Muscle layer of duodenum (tissue), 2 donors: ENCODE measurements around the gene ZNF526.

Source experiments
- H3K27ac ChIP-seq: one replicate; pipeline ENCODE4 v1.7.0; 2013; ENCODE audit warnings: mild to moderate bottlenecking, low read length
- H3K27me3 ChIP-seq: one replicate; pipeline ENCODE4 v1.7.0; 2013; ENCODE audit warnings: low read depth, mild to moderate bottlenecking, control low read depth, low read length
- H3K36me3 ChIP-seq, 2 donors: one replicate each; pipeline ENCODE4 v1.7.0; 2013; ENCODE audit warnings: low read length in 2 of 2, control low read depth in 1 of 2, mild to moderate bottlenecking in 1 of 2; ENCODE audit not compliant: insufficient read depth in 2 of 2, control insufficient read depth in 1 of 2
- H3K4me1 ChIP-seq, 2 donors: one replicate each; pipeline ENCODE4 v1.7.0; 2013; ENCODE audit warnings: low read length in 2 of 2, mild to moderate bottlenecking in 2 of 2, control low read depth in 1 of 2, moderate library complexity in 1 of 2; ENCODE audit not compliant: insufficient read depth in 2 of 2, control insufficient read depth in 1 of 2
- H3K4me3 ChIP-seq, 2 donors: one replicate each; pipeline ENCODE4 v1.7.0; 2013; ENCODE audit warnings: low read length in 2 of 2, low read depth in 1 of 2, mild to moderate bottlenecking in 1 of 2
- H3K9me3 ChIP-seq, 2 donors: one replicate each; pipeline ENCODE4 v1.7.0; 2013; ENCODE audit warnings: low read length in 2 of 2, control low read depth in 1 of 2, mild to moderate bottlenecking in 1 of 2; ENCODE audit not compliant: control insufficient read depth in 1 of 2
- donor health status: healthy.

Gene ZNF526

GRCh38 chr19:42244347-42245220, 24.5 kb downstream of the ZNF526 start:
- no peaks in the 10 kb centered on the region for H3K27me3 ChIP-seq
- H3K4me1 ChIP-seq, result peaks cover 15 to 70% of the 10 kb centered on the region in 2 donors
- H3K27ac ChIP-seq, result peak overlapping the region; percentile 99
- peaks cover 6 to 24% of the 10 kb centered on the region in 2 donors for H3K36me3 ChIP-seq
- peak overlapping the region; percentile 75 to 91 for H3K4me3 ChIP-seq
- H3K9me3 ChIP-seq, result no peaks in the 10 kb centered on the region

GRCh38 chr19:42245231-42245630, 25.1 kb downstream of the ZNF526 start:
- Histone ChIP-seq H3K9me3 (no peaks in the 10 kb centered on the region), H3K4me1 (peaks cover 13 to 72% of the 10 kb centered on the region in 2 donors), H3K36me3 (peaks cover 10 to 21% of the 10 kb centered on the region in 2 donors), H3K4me3 (peak overlapping the region; percentile 75 to 91), H3K27ac (peak overlapping the region; percentile 99), H3K27me3 (no peaks in the 10 kb centered on the region)

GRCh38 chr19:42246143-42246921, 26.2 kb downstream of the ZNF526 start:
- peak overlapping the region; percentile 68 for H3K27ac ChIP-seq
- no peak overlapping the region for H3K4me3 ChIP-seq
- H3K9me3 ChIP-seq, result no peaks in the 10 kb centered on the region
- H3K27me3 ChIP-seq, result no peaks in the 10 kb centered on the region
- peaks cover 7 to 71% of the 10 kb centered on the region in 2 donors for H3K4me1 ChIP-seq
- peaks cover 10 to 18% of the 10 kb centered on the region in 2 donors for H3K36me3 ChIP-seq

DNA sequence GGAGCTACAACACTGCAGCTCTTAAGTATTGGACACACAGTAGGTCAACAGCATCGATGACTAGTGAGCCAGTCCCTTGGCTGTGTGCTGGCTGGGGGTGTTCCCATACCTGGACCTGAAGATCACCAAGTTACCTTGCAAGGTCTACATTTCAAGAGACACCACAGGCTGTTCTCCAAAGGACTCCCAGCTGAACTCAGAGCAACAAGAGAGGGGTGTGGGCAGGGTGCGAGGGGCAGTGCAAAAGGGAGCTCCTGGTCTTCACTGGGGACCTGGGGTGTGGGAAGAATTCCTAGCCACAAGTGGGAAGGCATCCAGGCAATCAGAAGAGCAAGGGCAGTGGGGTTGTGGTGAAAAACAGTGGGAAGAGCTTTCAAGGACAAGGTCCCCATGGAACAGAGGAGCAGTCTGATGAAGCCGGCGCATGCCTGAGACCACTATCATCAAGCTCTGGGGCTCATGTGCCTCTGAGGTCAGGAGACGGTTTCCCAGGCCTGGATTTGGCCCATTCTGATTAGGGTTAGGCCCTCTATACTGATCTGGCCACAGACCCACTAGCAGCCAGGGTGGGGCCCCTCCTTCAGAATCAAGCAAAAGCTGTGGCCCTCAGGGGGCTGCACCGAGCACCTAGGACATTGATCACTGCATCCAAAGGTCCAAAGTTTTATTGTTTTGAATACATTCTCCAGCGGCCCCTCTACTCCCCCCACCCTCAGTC, 27.0 kb downstream of the ZNF526 start:
- Histone ChIP-seq H3K27ac (peak overlapping the region; percentile 68), H3K4me3 (no peak overlapping the region), H3K9me3 (no peaks in the 10 kb centered on the region), H3K4me1 (peaks cover 13 to 73% of the 10 kb centered on the region in 2 donors), H3K27me3 (no peaks in the 10 kb centered on the region), H3K36me3 (peaks cover 10 to 18% of the 10 kb centered on the region in 2 donors)

DNA sequence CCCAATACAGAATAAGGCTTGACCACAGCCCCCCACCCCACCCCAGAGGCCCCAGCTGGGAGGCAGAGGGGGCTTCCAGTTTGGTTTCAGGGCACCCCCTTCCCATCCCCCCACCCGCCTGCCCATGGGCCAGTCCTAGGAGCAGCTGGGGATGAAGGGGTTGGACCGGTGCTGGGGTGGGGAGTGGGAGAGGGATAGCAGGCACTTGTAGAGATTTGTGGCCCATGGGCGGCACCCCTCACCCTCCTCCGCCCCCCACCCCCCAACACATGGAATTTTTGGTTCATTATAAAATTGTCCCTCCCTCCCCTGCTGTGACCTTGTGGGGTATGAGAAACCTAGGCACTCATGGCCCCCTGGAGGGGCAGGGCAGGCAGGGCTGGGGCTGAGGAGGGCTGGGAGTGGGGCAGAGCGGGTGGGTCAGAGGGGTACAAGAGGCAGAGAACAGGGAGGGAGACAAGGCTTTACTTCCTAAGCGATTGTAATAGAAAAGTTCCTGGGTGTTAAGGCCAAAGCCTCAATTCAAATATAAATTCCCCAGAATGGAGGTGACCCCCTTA, 27.6 kb downstream of the ZNF526 start:
- H3K4me1 ChIP-seq, result peaks cover 13 to 77% of the 10 kb centered on the region in 2 donors
- no peaks in the 10 kb centered on the region for H3K9me3 ChIP-seq
- no peaks in the 10 kb centered on the region for H3K27me3 ChIP-seq
- peaks cover 10 to 19% of the 10 kb centered on the region in 2 donors for H3K36me3 ChIP-seq
- H3K27ac ChIP-seq, result no peak overlapping the region
- no peak overlapping the region for H3K4me3 ChIP-seq

DNA sequence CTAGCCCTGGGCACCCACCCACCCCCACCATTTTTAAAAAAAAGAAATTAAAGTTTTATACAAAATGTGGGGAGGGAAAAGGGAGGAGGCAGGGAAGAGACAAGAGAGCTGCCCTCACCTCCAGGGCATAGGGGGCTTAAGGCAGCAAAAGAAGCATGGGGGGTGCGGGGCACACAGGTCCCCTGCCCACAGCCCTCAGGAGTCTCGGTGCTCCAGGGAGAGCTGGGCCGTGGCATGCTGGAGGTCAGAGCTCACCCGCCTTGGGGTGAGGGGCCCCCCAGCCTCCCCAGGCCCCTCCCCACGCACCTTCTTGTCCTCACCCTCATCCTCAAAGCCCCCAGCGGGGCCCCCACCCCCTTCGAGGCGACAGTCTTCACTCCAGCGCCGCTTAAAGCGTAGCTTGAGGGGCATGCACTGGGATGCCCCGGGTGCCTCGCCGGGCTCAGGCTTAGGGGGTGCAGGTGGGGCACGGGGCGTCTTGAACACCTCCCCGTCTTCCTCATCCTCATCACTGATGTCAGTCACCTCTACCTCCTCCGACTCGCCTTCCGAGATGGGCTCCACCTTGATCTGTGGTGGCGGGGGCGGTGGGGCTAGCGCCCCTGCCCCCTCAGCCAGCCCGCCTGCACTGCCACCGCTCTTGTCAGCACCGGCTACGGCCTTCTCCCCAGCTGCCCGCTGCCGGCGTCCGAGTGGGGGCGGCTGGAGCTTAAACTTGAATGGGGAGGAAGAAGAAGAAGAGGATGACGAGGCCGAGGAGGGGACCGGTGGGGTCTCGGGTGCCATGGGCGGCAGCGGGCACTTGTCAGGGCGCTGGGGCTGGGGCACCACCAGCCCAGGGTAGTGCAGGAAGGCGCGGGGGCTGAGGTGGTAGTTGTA, 28.4 kb downstream of the ZNF526 start:
- peaks cover 13 to 81% of the 10 kb centered on the region in 2 donors for H3K4me1 ChIP-seq
- H3K27me3 ChIP-seq, result no peaks in the 10 kb centered on the region
- H3K36me3 ChIP-seq, result peaks cover 10 to 24% of the 10 kb centered on the region in 2 donors
- no peak overlapping the region for H3K27ac ChIP-seq
- H3K4me3 ChIP-seq, result no peak overlapping the region
- no peaks in the 10 kb centered on the region for H3K9me3 ChIP-seq

DNA sequence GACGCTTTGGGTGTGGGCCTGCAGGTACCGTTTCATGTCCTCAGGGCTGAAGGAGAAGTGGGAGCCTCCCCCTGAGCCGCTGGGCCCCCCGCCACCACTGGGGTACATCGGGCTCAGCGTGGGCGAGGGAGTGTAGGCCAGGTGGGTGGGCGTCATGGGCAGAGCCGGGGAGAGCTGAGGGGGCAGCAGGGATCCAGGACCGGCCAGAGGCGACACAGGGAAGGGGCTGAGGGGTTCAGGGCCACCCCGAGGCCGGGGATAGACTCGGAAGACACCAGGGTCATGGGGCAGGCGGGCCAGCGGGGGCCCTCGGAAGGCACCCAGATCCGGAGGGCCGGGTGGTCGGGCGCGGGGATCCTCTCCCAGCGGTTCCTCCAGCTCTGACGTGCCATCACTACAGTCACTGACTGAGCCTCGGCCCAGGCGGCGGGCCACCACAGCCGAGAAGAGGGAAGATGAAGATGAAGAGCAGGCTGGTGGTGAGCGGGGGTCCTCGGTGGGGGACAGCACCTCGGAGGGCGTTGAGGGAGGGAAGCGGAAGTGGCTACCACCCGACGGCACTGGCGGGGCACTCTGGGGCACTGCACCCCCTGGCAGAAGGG, 29.1 kb downstream of the ZNF526 start:
- Histone ChIP-seq H3K4me3 (no peak overlapping the region), H3K27ac (no peak overlapping the region), H3K9me3 (no peaks in the 10 kb centered on the region), H3K27me3 (no peaks in the 10 kb centered on the region), H3K36me3 (peaks cover 10 to 24% of the 10 kb centered on the region in 2 donors), H3K4me1 (peaks cover 13 to 73% of the 10 kb centered on the region in 2 donors)

DNA sequence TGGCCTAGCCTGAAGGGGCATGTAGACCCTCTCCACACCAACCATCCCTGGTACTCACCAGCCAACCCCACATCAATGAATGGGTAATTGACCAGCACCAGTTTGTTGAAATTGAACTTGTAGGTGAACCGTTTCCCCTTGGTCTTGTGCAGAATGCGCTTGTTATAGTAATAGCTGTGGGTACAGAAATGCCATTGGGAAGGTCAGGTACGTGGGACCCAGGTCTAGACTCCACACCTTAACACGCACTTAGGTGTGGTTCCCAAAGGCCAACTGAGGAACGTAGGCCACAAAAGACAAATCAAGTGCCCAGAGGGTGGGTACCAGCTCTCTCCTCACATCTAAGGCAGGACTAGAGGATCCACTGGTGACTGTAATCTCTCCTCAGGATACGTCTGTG, 29.7 kb downstream of the ZNF526 start:
- Histone ChIP-seq H3K27me3 (no peaks in the 10 kb centered on the region), H3K36me3 (peaks cover 10 to 24% of the 10 kb centered on the region in 2 donors), H3K4me3 (no peak overlapping the region), H3K9me3 (no peaks in the 10 kb centered on the region), H3K27ac (no peak overlapping the region), H3K4me1 (peaks cover 13 to 72% of the 10 kb centered on the region in 2 donors)

DNA sequence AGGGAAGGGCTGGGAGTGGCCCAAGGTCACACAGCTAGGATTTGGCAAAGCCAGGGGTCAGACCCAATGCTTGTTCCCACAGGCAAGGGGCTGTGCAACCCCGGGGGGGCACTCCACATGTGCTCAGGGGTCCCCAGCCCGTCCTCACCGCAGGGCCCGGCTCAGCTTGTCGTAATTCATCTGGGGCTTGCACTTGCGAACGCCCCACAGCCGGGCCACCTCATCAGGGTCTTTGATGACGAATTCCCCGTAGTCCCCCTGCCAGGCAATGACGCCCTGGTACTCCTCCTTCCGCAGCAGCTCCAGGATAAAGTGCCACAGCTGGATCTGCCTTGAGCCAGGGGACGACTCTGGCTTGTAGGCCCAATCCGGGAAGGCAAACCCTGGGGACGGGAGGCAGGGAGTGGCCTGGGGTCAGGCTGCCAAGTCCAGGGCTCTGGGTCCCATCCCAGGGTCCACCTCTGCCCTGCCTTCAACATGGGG, 30.1 kb downstream of the ZNF526 start:
- peak overlapping the region; percentile 39 for H3K27ac ChIP-seq
- H3K4me3 ChIP-seq, result no peak overlapping the region
- no peaks in the 10 kb centered on the region for H3K27me3 ChIP-seq
- peaks cover 13 to 67% of the 10 kb centered on the region in 2 donors for H3K4me1 ChIP-seq
- H3K36me3 ChIP-seq, result peaks cover 10 to 24% of the 10 kb centered on the region in 2 donors
- no peaks in the 10 kb centered on the region for H3K9me3 ChIP-seq
